ENCODE results near the gene GIT2. TPM values are rescaled to one million over a fixed set of nuclear protein-coding genes. Genes with fewer than 3 reads are reported as not detected.
"Not testable (repeated sequence)": the region's sequence is repeated elsewhere in the genome, so short reads cannot be mapped to it uniquely, and the experiment has no call there.

Gene GIT2
- total RNA-seq, 1 donor from 2014 or later = 38.4 TPM

DNA sequence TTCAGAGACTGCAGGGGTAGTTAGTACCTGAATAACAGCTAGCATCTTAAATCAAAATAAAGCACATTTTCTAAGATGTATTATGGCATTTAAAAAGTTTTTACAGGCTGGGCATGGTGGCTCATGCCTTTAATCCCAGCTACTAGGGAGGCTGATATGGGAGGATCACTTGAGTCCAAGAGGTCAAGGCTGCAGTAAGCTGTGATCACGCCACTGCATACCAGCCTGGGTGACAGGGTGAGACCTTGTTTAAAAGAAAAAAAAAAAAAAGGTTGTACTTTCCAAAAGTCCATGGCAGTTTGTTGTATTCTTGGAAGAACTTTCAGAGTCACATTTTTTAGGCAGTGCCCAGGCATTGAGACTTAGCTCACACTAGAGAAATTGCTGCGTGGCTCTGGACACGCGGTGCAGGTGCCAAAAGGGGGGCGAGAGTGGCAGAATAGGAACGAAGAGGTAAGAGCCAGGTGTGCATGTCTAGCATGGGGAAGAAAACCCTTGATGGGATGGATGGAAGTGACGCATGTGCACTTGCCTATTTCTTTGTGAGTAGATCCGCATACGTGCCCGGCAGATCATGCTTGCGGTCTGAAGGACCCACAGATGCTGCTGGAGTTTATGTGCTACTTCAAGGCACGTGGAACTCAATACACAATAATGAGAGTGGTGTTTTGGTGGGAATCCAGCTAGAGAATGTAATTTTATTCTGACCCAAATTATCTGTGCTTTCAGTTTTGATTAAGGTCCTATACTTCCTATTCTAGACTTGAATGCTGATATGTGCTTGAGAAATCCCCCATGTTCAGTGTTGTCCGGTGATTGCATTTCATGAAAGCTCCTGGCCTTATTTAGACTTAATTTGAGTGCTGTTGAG is 14.9 kb upstream of the GIT2 start:
- Mint-ChIP-seq H3K27me3 (no peaks in the 10 kb centered on the region), H3K4me3 (no peak overlapping the region), H3K36me3 (peaks cover 5% of the 10 kb centered on the region), H3K27ac (no peak overlapping the region), H3K9me3 (no peaks in the 10 kb centered on the region), H3K4me1 (ENCODE audit: unreplicated experiment) (no peaks in the 10 kb centered on the region)
- TF ChIP-seq, protein P1, sequence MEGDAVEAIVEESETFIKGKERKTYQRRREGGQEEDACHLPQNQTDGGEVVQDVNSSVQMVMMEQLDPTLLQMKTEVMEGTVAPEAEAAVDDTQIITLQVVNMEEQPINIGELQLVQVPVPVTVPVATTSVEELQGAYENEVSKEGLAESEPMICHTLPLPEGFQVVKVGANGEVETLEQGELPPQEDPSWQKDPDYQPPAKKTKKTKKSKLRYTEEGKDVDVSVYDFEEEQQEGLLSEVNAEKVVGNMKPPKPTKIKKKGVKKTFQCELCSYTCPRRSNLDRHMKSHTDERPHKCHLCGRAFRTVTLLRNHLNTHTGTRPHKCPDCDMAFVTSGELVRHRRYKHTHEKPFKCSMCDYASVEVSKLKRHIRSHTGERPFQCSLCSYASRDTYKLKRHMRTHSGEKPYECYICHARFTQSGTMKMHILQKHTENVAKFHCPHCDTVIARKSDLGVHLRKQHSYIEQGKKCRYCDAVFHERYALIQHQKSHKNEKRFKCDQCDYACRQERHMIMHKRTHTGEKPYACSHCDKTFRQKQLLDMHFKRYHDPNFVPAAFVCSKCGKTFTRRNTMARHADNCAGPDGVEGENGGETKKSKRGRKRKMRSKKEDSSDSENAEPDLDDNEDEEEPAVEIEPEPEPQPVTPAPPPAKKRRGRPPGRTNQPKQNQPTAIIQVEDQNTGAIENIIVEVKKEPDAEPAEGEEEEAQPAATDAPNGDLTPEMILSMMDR (conservative IDR thresholded peaks at IDR 0.05) = no peak
- DNase-seq (ENCODE audit: extremely low spot score, unreplicated experiment) = no peak

DNA sequence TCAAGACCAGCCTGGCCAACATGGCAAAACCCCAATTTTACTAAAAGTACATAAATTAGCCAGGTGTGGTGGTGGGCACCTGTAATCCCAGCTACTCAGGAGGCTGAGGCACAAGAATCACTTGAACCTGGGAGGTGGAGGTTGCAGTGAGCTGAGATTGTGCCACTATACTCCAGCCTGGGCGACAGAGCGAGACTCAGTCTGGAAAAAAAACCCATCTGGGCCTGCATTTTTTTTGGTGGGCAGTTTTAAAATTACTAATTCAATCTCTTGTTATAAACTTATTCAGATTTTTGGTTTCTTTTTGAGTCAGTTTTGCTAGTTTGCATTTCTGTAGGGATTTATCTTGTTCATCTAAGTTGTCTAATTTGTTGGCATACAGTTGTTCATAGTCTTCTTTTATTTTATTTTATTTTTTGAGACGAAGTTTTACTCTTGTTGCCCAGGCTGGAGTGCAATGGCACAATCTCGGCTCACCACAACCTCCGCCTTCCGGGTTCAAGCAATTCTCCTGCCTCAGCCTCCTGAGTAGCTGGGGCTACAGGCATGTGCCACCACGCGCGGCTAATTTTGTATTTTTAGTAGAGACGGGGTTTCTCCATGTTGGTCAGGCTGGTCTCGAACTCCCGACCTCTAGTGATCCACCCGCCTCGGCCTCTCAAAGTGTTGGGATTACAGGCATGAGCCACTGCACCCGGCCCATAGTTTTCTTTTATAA is 12.7 kb upstream of the GIT2 start:
- H3K4me1 Mint-ChIP-seq (ENCODE audit: unreplicated experiment); H3K27me3 Mint-ChIP-seq; DNase-seq (ENCODE audit: extremely low spot score, unreplicated experiment); H3K4me3 Mint-ChIP-seq; H3K9me3 Mint-ChIP-seq; H3K27ac Mint-ChIP-seq; H3K36me3 Mint-ChIP-seq: not testable (repeated sequence)

DNA sequence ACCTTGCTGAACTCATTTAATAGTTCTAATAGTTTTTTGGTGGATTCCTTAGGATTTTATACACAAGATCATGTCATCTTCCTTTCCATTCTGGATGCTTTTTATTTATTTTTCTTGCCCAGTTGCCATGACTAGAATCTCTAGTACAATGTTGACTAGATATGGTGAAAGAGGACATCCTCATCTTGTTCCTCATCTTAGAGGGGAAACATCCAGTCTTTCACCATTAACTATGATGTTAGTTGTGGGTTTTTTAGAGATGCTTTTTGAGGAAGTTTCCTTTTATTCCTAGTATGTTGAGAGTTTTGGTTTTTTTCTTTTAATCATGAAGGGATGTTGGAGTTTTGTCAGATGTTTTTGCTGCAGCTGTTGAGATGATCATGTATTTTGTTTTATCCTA is 11.7 kb upstream of the GIT2 start:
- H3K27me3 Mint-ChIP-seq = no peaks in the 10 kb centered on the region
- DNase-seq (ENCODE audit: extremely low spot score, unreplicated experiment) = no peak
- H3K27ac Mint-ChIP-seq = no peak overlapping the region
- peaks cover 10% of the 10 kb centered on the region for H3K36me3 Mint-ChIP-seq
- H3K4me1 Mint-ChIP-seq (ENCODE audit: unreplicated experiment) = peaks cover 7% of the 10 kb centered on the region
- H3K4me3 Mint-ChIP-seq = no peak overlapping the region
- H3K9me3 Mint-ChIP-seq = no peaks in the 10 kb centered on the region
- TF ChIP-seq, protein P1 (conservative IDR thresholded peaks at IDR 0.05) = no peak

DNA sequence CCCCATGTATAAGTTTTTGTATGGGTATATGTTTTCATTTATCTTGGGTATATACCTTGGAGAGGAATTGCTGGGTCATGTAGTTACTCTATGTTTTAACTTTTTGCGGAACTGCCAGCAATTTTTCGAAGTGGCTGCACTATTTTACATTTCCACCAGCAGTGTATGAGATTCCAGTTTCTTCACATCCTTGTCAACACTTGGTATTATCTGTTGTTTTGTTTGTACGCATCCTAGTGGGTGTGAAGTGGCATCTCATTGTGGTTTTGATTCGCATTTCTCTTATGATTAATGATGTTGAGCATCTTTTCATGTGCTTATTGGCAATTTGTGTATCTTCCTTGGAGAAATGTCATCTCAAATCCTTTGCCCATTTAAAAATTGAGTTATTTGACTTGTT is 9.9 kb upstream of the GIT2 start:
- Mint-ChIP-seq H3K27ac (no peak overlapping the region), H3K9me3 (no peaks in the 10 kb centered on the region), H3K27me3 (no peaks in the 10 kb centered on the region), H3K36me3 (peaks cover 5% of the 10 kb centered on the region), H3K4me1 (ENCODE audit: unreplicated experiment) (peaks cover 9% of the 10 kb centered on the region), H3K4me3 (no peak overlapping the region)
- TF ChIP-seq, protein P1 (conservative IDR thresholded peaks at IDR 0.05) = no peak
- DNase-seq (ENCODE audit: extremely low spot score, unreplicated experiment) = no peak

DNA sequence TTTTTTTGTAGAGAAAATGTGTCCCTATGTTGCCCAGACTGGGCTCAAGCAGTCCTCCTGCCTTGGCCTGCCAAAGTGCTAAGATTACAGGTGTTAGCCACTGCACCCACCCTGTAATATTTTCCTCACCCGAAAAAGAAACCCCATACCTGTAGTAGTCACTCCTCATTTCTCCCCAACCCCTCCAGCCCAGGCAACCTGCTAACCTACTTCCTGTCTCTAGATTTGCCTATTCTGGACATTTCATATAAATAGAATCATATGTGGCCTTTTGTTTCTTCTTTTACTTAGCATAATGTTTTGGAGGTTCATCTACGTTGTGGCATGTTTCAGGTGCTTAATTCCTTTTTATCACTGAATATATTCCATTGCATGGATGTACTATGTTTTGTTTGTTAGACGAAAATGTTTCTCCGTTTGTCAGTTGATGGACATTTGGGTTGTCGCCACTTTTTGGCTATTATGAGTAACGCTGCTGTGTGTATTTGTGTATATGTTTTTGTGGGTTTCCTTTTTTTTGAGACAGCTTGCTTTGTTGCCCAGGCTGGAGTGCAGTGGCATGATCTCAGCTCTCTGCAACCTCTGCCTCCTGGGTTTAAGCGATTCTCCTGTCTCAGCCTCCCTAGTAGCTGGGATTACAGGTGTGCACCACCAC is 9.3 kb upstream of the GIT2 start:
- H3K4me1 Mint-ChIP-seq (ENCODE audit: unreplicated experiment) = peaks cover 12% of the 10 kb centered on the region
- H3K9me3 Mint-ChIP-seq = no peaks in the 10 kb centered on the region

More for the DNA sequence above, 9.3 kb upstream of the GIT2 start:
- Mint-ChIP-seq H3K27me3 (no peaks in the 10 kb centered on the region), H3K27ac (no peak overlapping the region), H3K4me3 (no peak overlapping the region), H3K36me3 (peaks cover 5% of the 10 kb centered on the region)
- DNase-seq (ENCODE audit: extremely low spot score, unreplicated experiment) = no peak
- TF ChIP-seq, protein P1 (conservative IDR thresholded peaks at IDR 0.05) = no peak

All from type B pancreatic cell (in vitro differentiated cells).